Peyer's patch (tissue), 4 donors: ENCODE measurements around the gene SEM1. TPM values are rescaled to one million over a fixed set of nuclear protein-coding genes. Genes with fewer than 3 reads are reported as not detected.

Experiments
- DNase-seq, 3 donors: peaks; one replicate each; pipeline ENCODE4 v3.0.0-alpha.2; 2017 to 2019
- H3K27ac ChIP-seq, 4 donors: fragments of 200-600 bp; sonication (generic); one replicate each; pipeline ENCODE4 v1.5.1; 2016 to 2019
- H3K27me3 ChIP-seq, 2 donors: fragments of 200-600 bp; sonication (generic); one replicate each; pipeline ENCODE4 v1.5.1; 2019
- H3K36me3 ChIP-seq, 3 donors: fragments of 200-600 bp; sonication (generic); one replicate each; pipeline ENCODE4 v1.5.1; 2016 to 2019
- H3K4me1 ChIP-seq, 4 donors: fragments of 200-600 bp; sonication (generic); one replicate each; pipeline ENCODE4 v1.5.1; 2016 to 2019
- H3K4me3 ChIP-seq, 4 donors: fragments of 200-600 bp; sonication (generic); 1 replicate in 3 of 4; 2 replicates in 1 of 4; pipeline ENCODE4 v1.5.1; 2016 to 2019; ENCODE audit warnings: mild to moderate bottlenecking in 1 of 4
- H3K9me3 ChIP-seq, 4 donors: fragments of 200-600 bp; sonication (generic); one replicate each; pipeline ENCODE4 v1.5.1; 2016 to 2019; ENCODE audit warnings: mild to moderate bottlenecking in 1 of 4
- POLR2A ChIP-seq, 2 donors: fragments of 450-650 bp; IDR thresholded peaks; one replicate each; pipeline ENCODE4 v1.5.1; 2017; ENCODE audit warnings: antibody characterized with exemption in 2 of 2, mild to moderate bottlenecking in 2 of 2, moderate library complexity in 2 of 2
- total RNA-seq, 4 donors: library from RNA; depleted of rRNA; stranded (reverse); fragments of >200 nt; gene quantifications; one replicate each; pipeline ENCODE4 v1.1.0, GENCODE V29; 2016
- TF ChIP-seq, protein P1 (sequence below), 6 experiments: fragments of 450-650 bp in 4 of 6; fragments of 200-600 bp in 2 of 6; sonication (generic) in 1 of 6; IDR thresholded peaks; one replicate each; pipeline ENCODE4 v1.5.1; 2017 to 2019; ENCODE audit warnings: antibody characterized with exemption in 6 of 6, mild to moderate bottlenecking in 3 of 6, moderate library complexity in 1 of 6

SEM1 gene
- total RNA-seq, 4 donors from 2014 or later, result 9.2 to 20.0 (median 15.3) TPM

DNA sequence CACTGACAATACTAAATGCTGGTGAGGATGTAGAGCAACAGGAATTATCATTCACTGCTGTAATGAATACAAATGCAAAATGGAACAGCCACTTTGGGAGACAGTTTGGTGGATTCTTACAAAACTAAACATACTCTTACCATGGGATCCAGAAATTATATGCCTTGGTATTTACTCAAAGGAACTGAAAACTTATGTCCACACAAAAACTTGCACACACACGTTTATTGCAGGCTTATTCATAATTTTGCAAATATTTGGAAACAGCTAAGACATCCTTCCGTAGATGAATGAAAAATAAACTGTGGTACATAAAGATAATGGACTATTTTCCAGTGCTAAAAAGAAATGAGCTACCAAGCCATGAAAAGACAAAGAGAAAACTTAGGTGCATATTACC, 69.6 kb downstream of the SEM1 start:
- Histone ChIP-seq H3K27ac (no peak overlapping the region), H3K36me3 (no peaks in the 10 kb centered on the region), H3K4me1 (no peaks in the 10 kb centered on the region), H3K9me3 (no peaks in the 10 kb centered on the region), H3K27me3 (no peaks in the 10 kb centered on the region), H3K4me3 (no peak overlapping the region)
- TF ChIP-seq, protein P1, sequence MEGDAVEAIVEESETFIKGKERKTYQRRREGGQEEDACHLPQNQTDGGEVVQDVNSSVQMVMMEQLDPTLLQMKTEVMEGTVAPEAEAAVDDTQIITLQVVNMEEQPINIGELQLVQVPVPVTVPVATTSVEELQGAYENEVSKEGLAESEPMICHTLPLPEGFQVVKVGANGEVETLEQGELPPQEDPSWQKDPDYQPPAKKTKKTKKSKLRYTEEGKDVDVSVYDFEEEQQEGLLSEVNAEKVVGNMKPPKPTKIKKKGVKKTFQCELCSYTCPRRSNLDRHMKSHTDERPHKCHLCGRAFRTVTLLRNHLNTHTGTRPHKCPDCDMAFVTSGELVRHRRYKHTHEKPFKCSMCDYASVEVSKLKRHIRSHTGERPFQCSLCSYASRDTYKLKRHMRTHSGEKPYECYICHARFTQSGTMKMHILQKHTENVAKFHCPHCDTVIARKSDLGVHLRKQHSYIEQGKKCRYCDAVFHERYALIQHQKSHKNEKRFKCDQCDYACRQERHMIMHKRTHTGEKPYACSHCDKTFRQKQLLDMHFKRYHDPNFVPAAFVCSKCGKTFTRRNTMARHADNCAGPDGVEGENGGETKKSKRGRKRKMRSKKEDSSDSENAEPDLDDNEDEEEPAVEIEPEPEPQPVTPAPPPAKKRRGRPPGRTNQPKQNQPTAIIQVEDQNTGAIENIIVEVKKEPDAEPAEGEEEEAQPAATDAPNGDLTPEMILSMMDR (IDR thresholded peaks at IDR 0.05), result no peak
- no peak for TF ChIP-seq POLR2A (IDR thresholded peaks at IDR 0.05)
- no peak for DNase-seq
